Caki2 (cell line): ENCODE data around the gene SPANXA2. TPM values are rescaled to one million over a fixed set of nuclear protein-coding genes. Genes with fewer than 3 reads are reported as not detected.
"Not testable (repeated sequence)": the region's sequence is repeated elsewhere in the genome, so short reads cannot be mapped to it uniquely, and the experiment has no call there.

Source experiments
- DNase-seq: peaks from one replicate; pipeline ENCODE4 v3.0.0-alpha.2; 2015; ENCODE audit warnings: low read depth
- in situ Hi-C: cut with HindIII; loops from 2 replicates; pipeline ENCODE4 v1.10.0; 2016; ENCODE audit warnings: low sequenced_read_pairs, low pct_unique_long_range_greater_than_20kb, mixed read lengths
- total RNA-seq: library from RNA; depleted of rRNA; stranded (reverse); fragments of >200 nt; shearing (Covaris generic); gene quantifications from 2 replicates; pipeline ENCODE4 v1.2.3, GENCODE V29; 2014; ENCODE audit warnings: low replicate concordance; rRNA removed

SPANXA2 gene, protein sequence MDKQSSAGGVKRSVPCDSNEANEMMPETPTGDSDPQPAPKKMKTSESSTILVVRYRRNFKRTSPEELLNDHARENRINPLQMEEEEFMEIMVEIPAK
- total RNA-seq = not detected in 2 replicates

DNA sequence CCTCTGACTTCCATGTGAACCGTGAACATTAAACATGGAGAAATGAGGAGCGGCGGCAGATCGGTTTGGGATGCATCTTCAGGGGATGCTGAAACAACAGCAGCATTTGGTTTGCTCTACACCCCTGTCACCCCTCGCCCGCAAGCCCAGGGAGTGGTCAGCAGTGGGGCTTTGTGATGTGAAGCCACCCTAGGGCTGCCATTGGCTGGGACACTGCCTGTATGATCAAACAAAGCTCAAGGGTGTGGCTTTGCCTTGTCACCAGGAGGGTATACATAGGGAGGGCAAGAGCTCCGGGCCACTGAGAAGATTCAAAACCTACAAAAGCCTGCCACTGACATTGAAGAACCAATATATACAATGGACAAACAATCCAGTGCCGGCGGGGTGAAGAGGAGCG lies at the start of gene SPANXA2:
Gene SPANXA2 (plus strand): TSS at position 301 of the 400 bp plus-strand sequence. CDS start 60 bp downstream, at position 361.
- DNase-seq, in situ Hi-C loops: not testable (repeated sequence)

DNA sequence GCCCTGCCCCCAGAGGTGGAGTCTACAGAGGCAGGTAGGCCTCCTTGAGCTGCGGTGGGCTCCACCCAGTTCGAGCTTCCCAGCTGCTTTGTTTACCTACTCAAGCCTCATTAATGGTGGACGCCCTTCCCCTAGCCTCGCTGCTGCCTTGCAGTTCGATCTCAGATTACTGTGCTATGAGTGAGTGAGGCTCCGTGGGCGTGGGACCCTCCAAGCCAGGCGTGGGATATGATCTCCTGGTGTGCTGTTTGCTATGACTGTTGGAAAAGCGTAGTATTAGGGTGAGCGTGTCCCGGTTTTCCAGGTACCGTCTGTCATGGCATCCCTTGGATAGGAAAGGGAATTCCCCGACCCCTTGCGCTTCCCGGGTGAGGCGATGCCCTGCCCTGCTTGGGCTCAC lies 47.0 kb upstream of the SPANXA2 start:
- DNase-seq, in situ Hi-C loops: not testable (repeated sequence)

DNA sequence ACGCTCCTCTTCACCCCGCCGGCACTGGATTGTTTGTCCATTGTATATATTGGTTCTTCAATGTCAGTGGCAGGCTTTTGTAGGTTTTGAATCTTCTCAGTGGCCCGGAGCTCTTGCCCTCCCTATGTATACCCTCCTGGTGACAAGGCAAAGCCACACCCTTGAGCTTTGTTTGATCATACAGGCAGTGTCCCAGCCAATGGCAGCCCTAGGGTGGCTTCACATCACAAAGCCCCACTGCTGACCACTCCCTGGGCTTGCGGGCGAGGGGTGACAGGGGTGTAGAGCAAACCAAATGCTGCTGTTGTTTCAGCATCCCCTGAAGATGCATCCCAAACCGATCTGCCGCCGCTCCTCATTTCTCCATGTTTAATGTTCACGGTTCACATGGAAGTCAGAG lies 4.9 kb upstream of the SPANXA2 start, which contains the start of gene SPANXA1:
Gene SPANXA1 (minus strand): TSS at position 101 of the 400 bp plus-strand sequence. CDS start 60 bp downstream, at position 41.
- DNase-seq, in situ Hi-C loops: not testable (repeated sequence)

DNA sequence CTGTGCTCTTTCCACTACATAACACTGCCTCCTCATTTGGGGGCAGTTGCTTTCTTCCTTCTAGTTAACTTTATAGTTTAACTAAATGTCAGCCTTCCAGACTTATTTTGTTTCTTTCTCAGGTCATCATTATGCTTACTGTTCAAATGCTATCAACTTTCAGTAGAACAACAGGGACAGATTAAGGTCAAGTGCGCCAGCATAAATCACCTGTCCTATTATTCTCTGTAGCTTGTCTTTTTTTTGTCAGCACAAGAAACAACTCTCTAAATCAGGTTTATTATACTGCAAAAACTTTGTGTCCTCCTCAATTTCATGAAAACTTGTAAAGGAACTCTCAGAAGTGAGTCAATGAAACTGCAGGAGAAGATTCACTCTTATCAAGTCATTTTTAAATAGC lies 19.6 kb downstream of the SPANXA2 start:
- DNase-seq = no peak
- in situ Hi-C loops = no loop called here

DNA sequence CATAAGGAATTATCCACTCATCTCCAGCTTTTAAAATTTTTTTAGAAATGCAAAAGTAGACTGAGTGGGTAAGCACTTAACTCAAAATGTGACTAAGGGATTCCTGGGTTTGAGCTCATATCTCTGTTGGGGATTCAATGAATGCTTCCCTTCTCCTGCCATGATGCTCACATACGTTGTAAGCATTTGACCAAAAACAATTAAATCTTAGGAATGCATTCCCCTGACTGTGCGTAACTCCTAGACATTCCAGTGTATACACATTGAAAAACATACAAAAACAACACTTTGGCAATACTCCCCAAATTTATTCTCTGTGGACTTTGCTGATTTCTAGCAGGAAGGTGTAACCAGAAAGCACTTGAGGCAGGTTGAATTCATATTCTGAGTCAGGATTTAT lies 29.8 kb downstream of the SPANXA2 start:
- no peak for DNase-seq
- in situ Hi-C loops = no loop called here

DNA sequence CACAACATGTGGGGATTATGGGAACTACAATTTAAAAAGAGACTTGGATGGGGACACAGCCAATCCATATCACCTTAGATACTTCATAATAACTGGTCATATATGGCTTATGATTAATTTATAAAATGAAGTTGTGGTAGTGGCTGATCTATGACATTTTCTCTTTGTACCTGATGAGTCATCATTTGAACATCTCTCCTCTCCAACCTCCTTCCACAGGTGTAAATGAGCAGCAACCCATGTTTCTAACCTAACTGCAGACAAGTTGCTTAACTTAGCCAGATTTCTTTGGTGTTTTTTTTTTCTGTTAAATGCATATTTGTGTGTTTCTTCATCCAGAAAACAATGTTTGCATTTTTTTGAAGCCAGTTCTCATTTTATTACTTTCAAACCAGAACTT lies 42.6 kb downstream of the SPANXA2 start:
- in situ Hi-C loops = no loop called here
- no peak for DNase-seq

DNA sequence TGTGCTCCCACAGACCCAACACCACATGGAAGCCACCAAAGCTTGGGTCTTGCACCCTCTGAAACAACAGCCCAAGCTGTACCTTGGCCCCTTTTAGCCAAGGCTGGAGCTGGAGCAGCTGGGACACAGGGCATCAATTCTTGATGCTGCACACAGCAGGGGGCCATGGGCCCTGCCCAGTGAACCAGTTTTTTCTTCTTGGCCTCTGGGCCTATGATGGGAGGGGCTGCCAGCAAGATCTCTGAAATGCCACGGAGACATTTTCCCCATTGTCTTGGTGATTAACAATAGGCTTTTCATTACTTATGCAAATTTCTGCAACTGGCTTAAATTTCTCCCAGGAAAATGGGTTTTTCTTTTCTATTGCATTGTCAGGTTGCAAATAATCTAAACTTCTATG lies 49.0 kb downstream of the SPANXA2 start:
- in situ Hi-C loops = no loop called here
- no peak for DNase-seq

Other genes with a start within 250 kb of the SPANXA2 start
- gene SPANXA1, start 5.0 kb upstream of the SPANXA2 start, total RNA-seq = not detected in 2 replicates
- gene SPANXD, start 109.0 kb downstream of the SPANXA2 start, total RNA-seq = not detected in 2 replicates
- not detected in 2 replicates for gene MAGEC3, start 248.6 kb downstream of the SPANXA2 start, total RNA-seq